Activated naive CD8-positive, alpha-beta T cell treated with anti-CD3 and anti-CD28 coated beads, Interleukin-2, amount 10 ng/mL, durations not matched to agents 7 days and 5 days (primary cell): ENCODE results near the gene YARS2. TPM values are rescaled to one million over a fixed set of nuclear protein-coding genes. Genes with fewer than 3 reads are reported as not detected.

Experiments
- ATAC-seq: fragments of 150-1000 bp; cut with Tn5 transposase; one replicate; pipeline ENCODE4 v1.10.0; 2021; ENCODE audit warnings: low read depth, moderate library complexity
- POLR2A ChIA-PET: fragments of 350-600 bp; sonication (Branson Sonifier 250); formaldehyde crosslinking; loops from one replicate; lab custom pipeline; 2021; ENCODE audit warnings: antibody characterized with exemption; lab: Charles Lee
- DNase-seq: peaks from one replicate; pipeline ENCODE4 v3.0.0; 2021
- H3K27ac Mint-ChIP-seq: one replicate; pipeline ENCODE4 v1.8.0; 2022; ENCODE audit warnings: mild to moderate bottlenecking, mixed read lengths
- H3K27me3 Mint-ChIP-seq: one replicate; pipeline ENCODE4 v1.8.0; 2022; ENCODE audit warnings: mild to moderate bottlenecking, moderate library complexity, mixed read lengths
- H3K36me3 Mint-ChIP-seq: one replicate; pipeline ENCODE4 v1.8.0; 2021; ENCODE audit warnings: mild to moderate bottlenecking, mixed read lengths
- H3K4me1 Mint-ChIP-seq: one replicate; pipeline ENCODE4 v1.8.0; 2021; ENCODE audit warnings: mixed read lengths
- H3K4me3 Mint-ChIP-seq: one replicate; pipeline ENCODE4 v1.8.0; 2022; ENCODE audit warnings: mild to moderate bottlenecking, moderate library complexity, mixed read lengths
- H3K9me3 Mint-ChIP-seq: one replicate; pipeline ENCODE4 v1.8.0; 2021; ENCODE audit warnings: mixed read lengths
- total RNA-seq, 2 experiments: library from RNA; stranded (reverse); gene quantifications; one replicate each; pipeline ENCODE4 v1.2.3, GENCODE V29; 2021

YARS2 gene
- 10 to 100 TPM; 15.9 to 21.2 TPM for total RNA-seq

- Mint-ChIP-seq H3K36me3 (peaks cover 12% of the 10 kb centered on the region), H3K4me3 (peak within 1 kb of the TSS; percentile 84), H3K9me3 (no peaks in the 10 kb centered on the region), H3K27me3 (peaks cover 3% of the 10 kb centered on the region), H3K27ac (peak within 1 kb of the TSS; percentile 75), H3K4me1 (peaks cover 20% of the 10 kb centered on the region)
- ATAC-seq (peak; percentile 91), DNase-seq (peak; percentile 79)
- POLR2A ChIA-PET: interaction anchor here (0.6 to 2.0 kb wide), 6 partner anchors 166 to 1430 kb away, joined by 3 to 23 read pairs (median 4); partner anchors contain the start of genes ALG10 and SINHCAF
These were observed at the start of gene YARS2 for GRCh38 chr12:32755654-32756475. Gene YARS2, minus strand, starts transcription at chr12:32755897. Its CDS starts 23 bp downstream, at chr12:32755874.

GRCh38 chr12:32804301-32804700, 48.6 kb upstream of the YARS2 start:
- POLR2A ChIA-PET: no interaction called here
- H3K27ac Mint-ChIP-seq: no peak overlapping the region
- H3K27me3 Mint-ChIP-seq: no peaks in the 10 kb centered on the region
- no peak overlapping the region for H3K4me3 Mint-ChIP-seq
- no peak for ATAC-seq
- H3K4me1 Mint-ChIP-seq: no peaks in the 10 kb centered on the region
- peaks cover 7% of the 10 kb centered on the region for H3K9me3 Mint-ChIP-seq
- H3K36me3 Mint-ChIP-seq: no peaks in the 10 kb centered on the region
- no peak for DNase-seq

- no peaks in the 10 kb centered on the region for H3K9me3 Mint-ChIP-seq
- H3K36me3 Mint-ChIP-seq: no peaks in the 10 kb centered on the region
- POLR2A ChIA-PET: no interaction called here
- DNase-seq (no peak), ATAC-seq (no peak)
- H3K4me1 Mint-ChIP-seq: no peaks in the 10 kb centered on the region
- H3K27me3 Mint-ChIP-seq: no peaks in the 10 kb centered on the region
- H3K27ac Mint-ChIP-seq: no peak overlapping the region
- H3K4me3 Mint-ChIP-seq: no peak overlapping the region
These were observed 45.7 kb upstream of the YARS2 start for GRCh38 chr12:32801269-32801980.

- H3K27ac Mint-ChIP-seq: no peak overlapping the region
- no peak overlapping the region for H3K4me3 Mint-ChIP-seq
- no peaks in the 10 kb centered on the region for H3K36me3 Mint-ChIP-seq
- ATAC-seq (no peak), DNase-seq (no peak)
- peaks cover 3% of the 10 kb centered on the region for H3K27me3 Mint-ChIP-seq
- H3K4me1 Mint-ChIP-seq: no peaks in the 10 kb centered on the region
- POLR2A ChIA-PET: no interaction called here
- no peaks in the 10 kb centered on the region for H3K9me3 Mint-ChIP-seq
These were observed 38.6 kb upstream of the YARS2 start for GRCh38 chr12:32794281-32794680.

- Mint-ChIP-seq H3K36me3 (no peaks in the 10 kb centered on the region), H3K4me3 (no peak overlapping the region), H3K27me3 (peaks cover 3% of the 10 kb centered on the region), H3K9me3 (no peaks in the 10 kb centered on the region), H3K27ac (no peak overlapping the region), H3K4me1 (no peaks in the 10 kb centered on the region)
- POLR2A ChIA-PET: no interaction called here
- DNase-seq (no peak), ATAC-seq (no peak)
These were observed 34.2 kb upstream of the YARS2 start for GRCh38 chr12:32789916-32790315.

- no peak overlapping the region for H3K4me3 Mint-ChIP-seq
- POLR2A ChIA-PET: no interaction called here
- no peak for ATAC-seq
These were observed 33.7 kb upstream of the YARS2 start for GRCh38 chr12:32789446-32789845.

GRCh38 chr12:32788405-32788804, 32.7 kb upstream of the YARS2 start:
- no peaks in the 10 kb centered on the region for H3K9me3 Mint-ChIP-seq
- H3K4me3 Mint-ChIP-seq: no peak overlapping the region
- peaks cover 3% of the 10 kb centered on the region for H3K27me3 Mint-ChIP-seq
- POLR2A ChIA-PET: no interaction called here
- no peaks in the 10 kb centered on the region for H3K4me1 Mint-ChIP-seq
- no peak for ATAC-seq
- H3K36me3 Mint-ChIP-seq: no peaks in the 10 kb centered on the region
- no peak overlapping the region for H3K27ac Mint-ChIP-seq
- DNase-seq: no peak

More at GRCh38 chr12:32789446-32789845, 33.7 kb upstream of the YARS2 start:
- no peak for DNase-seq
- no peak overlapping the region for H3K27ac Mint-ChIP-seq
- no peaks in the 10 kb centered on the region for H3K36me3 Mint-ChIP-seq
- peaks cover 3% of the 10 kb centered on the region for H3K27me3 Mint-ChIP-seq
- H3K9me3 Mint-ChIP-seq: no peaks in the 10 kb centered on the region
- no peaks in the 10 kb centered on the region for H3K4me1 Mint-ChIP-seq

GRCh38 chr12:32785557-32785956, 29.9 kb upstream of the YARS2 start:
- POLR2A ChIA-PET: no interaction called here
- no peaks in the 10 kb centered on the region for H3K36me3 Mint-ChIP-seq
- no peak overlapping the region for H3K27ac Mint-ChIP-seq
- H3K27me3 Mint-ChIP-seq: no peaks in the 10 kb centered on the region
- no peaks in the 10 kb centered on the region for H3K4me1 Mint-ChIP-seq
- ATAC-seq (no peak), DNase-seq (no peak)
- H3K9me3 Mint-ChIP-seq: no peaks in the 10 kb centered on the region
- H3K4me3 Mint-ChIP-seq: no peak overlapping the region

- POLR2A ChIA-PET: no interaction called here
- Mint-ChIP-seq H3K9me3 (no peaks in the 10 kb centered on the region), H3K4me1 (no peaks in the 10 kb centered on the region), H3K27ac (no peak overlapping the region), H3K36me3 (no peaks in the 10 kb centered on the region), H3K27me3 (peaks cover 4% of the 10 kb centered on the region), H3K4me3 (no peak overlapping the region)
- DNase-seq: no peak
- ATAC-seq: no peak
These were observed 27.3 kb upstream of the YARS2 start for GRCh38 chr12:32783029-32783428.

GRCh38 chr12:32780071-32780470, 24.4 kb upstream of the YARS2 start:
- Mint-ChIP-seq H3K27ac (no peak overlapping the region), H3K9me3 (no peaks in the 10 kb centered on the region), H3K27me3 (peaks cover 4% of the 10 kb centered on the region), H3K36me3 (no peaks in the 10 kb centered on the region), H3K4me1 (no peaks in the 10 kb centered on the region), H3K4me3 (no peak overlapping the region)
- DNase-seq: no peak
- ATAC-seq: no peak
- POLR2A ChIA-PET: interaction anchor here (0.6 kb wide), 1 partner anchor 104 kb away, joined by 5 read pairs; no protein-coding TSS in a partner anchor

- POLR2A ChIA-PET: no interaction called here
- peaks cover 9% of the 10 kb centered on the region for H3K27me3 Mint-ChIP-seq
These were observed 22.0 kb upstream of the YARS2 start for GRCh38 chr12:32777691-32778175.

GRCh38 chr12:32777159-32777558, 21.5 kb upstream of the YARS2 start:
- Mint-ChIP-seq H3K36me3 (no peaks in the 10 kb centered on the region), H3K4me3 (no peak overlapping the region), H3K27ac (no peak overlapping the region), H3K9me3 (no peaks in the 10 kb centered on the region), H3K27me3 (peaks cover 9% of the 10 kb centered on the region), H3K4me1 (no peaks in the 10 kb centered on the region)
- POLR2A ChIA-PET: no interaction called here
- ATAC-seq (no peak), DNase-seq (no peak)

More at GRCh38 chr12:32777691-32778175, 22.0 kb upstream of the YARS2 start:
- Mint-ChIP-seq H3K4me3 (no peak overlapping the region), H3K9me3 (no peaks in the 10 kb centered on the region), H3K4me1 (no peaks in the 10 kb centered on the region), H3K36me3 (no peaks in the 10 kb centered on the region), H3K27ac (no peak overlapping the region)
- DNase-seq (no peak), ATAC-seq (no peak)

- no peak for ATAC-seq
These were observed 20.6 kb upstream of the YARS2 start for GRCh38 chr12:32776258-32776657.

More at GRCh38 chr12:32776258-32776657, 20.6 kb upstream of the YARS2 start:
- Mint-ChIP-seq H3K9me3 (no peaks in the 10 kb centered on the region), H3K36me3 (no peaks in the 10 kb centered on the region), H3K27ac (no peak overlapping the region), H3K4me1 (no peaks in the 10 kb centered on the region), H3K4me3 (no peak overlapping the region), H3K27me3 (peaks cover 9% of the 10 kb centered on the region)
- DNase-seq: no peak
- POLR2A ChIA-PET: no interaction called here
